GM10266 (cell line): ENCODE data around the gene NPHP4.

Source experiments
- DNase-seq: peaks from one replicate; pipeline ENCODE4 v3.0.0; 2012; ENCODE audit errors: extremely low spot score
- CTCF ChIP-seq: IDR thresholded peaks from 2 replicates; pipeline ENCODE4 v1.5.1; 2012; ENCODE audit warnings: mild to moderate bottlenecking, low read depth; ENCODE audit not compliant: control insufficient read depth, insufficient read depth; ENCODE audit errors: missing control alignments

The NPHP4 gene

GRCh38 chr1:5884110-5884509 is 108.1 kb downstream of the NPHP4 start:
- TF ChIP-seq CTCF, result no peak
- no peak for DNase-seq

GRCh38 chr1:5883129-5884048 is 108.8 kb downstream of the NPHP4 start:
- DNase-seq, result no peak
- no peak for TF ChIP-seq CTCF

- DNase-seq, result no peak
- no peak for TF ChIP-seq CTCF
Observed at GRCh38 chr1:5882367-5883128, 109.7 kb downstream of the NPHP4 start.

- no peak for DNase-seq
- TF ChIP-seq CTCF, result no peak
Observed at GRCh38 chr1:5881526-5882222, 110.6 kb downstream of the NPHP4 start.

- DNase-seq, result no peak
- no peak for TF ChIP-seq CTCF
Observed at GRCh38 chr1:5880630-5881405, 111.4 kb downstream of the NPHP4 start.

- TF ChIP-seq CTCF, result no peak
- no peak for DNase-seq
Observed at GRCh38 chr1:5879421-5879820, 112.8 kb downstream of the NPHP4 start.
